ENCODE measurements around the gene AFF4.
"Not testable (repeated sequence)": the region's sequence is repeated elsewhere in the genome, so short reads cannot be mapped to it uniquely, and the experiment has no call there.

The AFF4 gene

GRCh38 chr5:132866342-132867045 lies 96.9 kb downstream of the AFF4 start, which contains the start of the genes GDF9 and UQCRQ:
Gene GDF9, minus strand, starts transcription at chr5:132866469. Its CDS starts 1,936 bp downstream, at chr5:132864533.
Gene UQCRQ, plus strand, starts transcription at chr5:132866642. Its CDS starts 240 bp downstream, at chr5:132866882.
- TF ChIP-seq ZNF274 (IDR thresholded peaks at IDR 0.05; ENCODE audit: low read depth, low read length) = no peak
- H3K4me3 ChIP-seq (ENCODE audit: low read length) = peak within 1 kb of the TSS; percentile 86

- peak overlapping the region; percentile 86; the same call in 1 of the 2 replicates for H3K4me3 ChIP-seq (ENCODE audit: low read length)
- no peak for TF ChIP-seq ZNF274 (IDR thresholded peaks at IDR 0.05; ENCODE audit: low read depth, low read length)
Measured at GRCh38 chr5:132865668-132866341, 97.6 kb downstream of the AFF4 start.

- no peak for TF ChIP-seq ZNF274 (IDR thresholded peaks at IDR 0.05; ENCODE audit: low read depth, low read length)
- H3K4me3 ChIP-seq (ENCODE audit: low read length) = no peak overlapping the region
Measured at GRCh38 chr5:132860742-132861141, 102.7 kb downstream of the AFF4 start.

- H3K4me3 ChIP-seq (ENCODE audit: low read length) = no peak overlapping the region
Measured at GRCh38 chr5:132859889-132860437, 103.5 kb downstream of the AFF4 start.

GRCh38 chr5:132856011-132856410 lies 107.4 kb downstream of the AFF4 start:
- H3K4me3 ChIP-seq (ENCODE audit: low read length) = no peak overlapping the region
- TF ChIP-seq ZNF274 (IDR thresholded peaks at IDR 0.05; ENCODE audit: low read depth, low read length) = no peak

More at GRCh38 chr5:132859889-132860437, 103.5 kb downstream of the AFF4 start:
- no peak for TF ChIP-seq ZNF274 (IDR thresholded peaks at IDR 0.05; ENCODE audit: low read depth, low read length)

GRCh38 chr5:132854992-132855391 lies 108.4 kb downstream of the AFF4 start:
- H3K4me3 ChIP-seq (ENCODE audit: low read length) = not testable (repeated sequence)

- no peak for TF ChIP-seq ZNF274 (IDR thresholded peaks at IDR 0.05; ENCODE audit: low read depth, low read length)
- no peak overlapping the region for H3K4me3 ChIP-seq (ENCODE audit: low read length)
Measured at GRCh38 chr5:132854301-132854700, 109.1 kb downstream of the AFF4 start.

GRCh38 chr5:132853790-132854189 lies 109.6 kb downstream of the AFF4 start:
- no peak for TF ChIP-seq ZNF274 (IDR thresholded peaks at IDR 0.05; ENCODE audit: low read depth, low read length)

GRCh38 chr5:132853323-132853722 lies 110.1 kb downstream of the AFF4 start:
- H3K4me3 ChIP-seq (ENCODE audit: low read length) = no peak overlapping the region
- TF ChIP-seq ZNF274 (IDR thresholded peaks at IDR 0.05; ENCODE audit: low read depth, low read length) = no peak

More at GRCh38 chr5:132853790-132854189, 109.6 kb downstream of the AFF4 start:
- no peak overlapping the region for H3K4me3 ChIP-seq (ENCODE audit: low read length)

GRCh38 chr5:132850066-132850465 lies 113.4 kb downstream of the AFF4 start:
- H3K4me3 ChIP-seq (ENCODE audit: low read length) = no peak overlapping the region
- TF ChIP-seq ZNF274 (IDR thresholded peaks at IDR 0.05; ENCODE audit: low read depth, low read length) = no peak

- no peak for TF ChIP-seq ZNF274 (IDR thresholded peaks at IDR 0.05; ENCODE audit: low read depth, low read length)
- H3K4me3 ChIP-seq (ENCODE audit: low read length) = no peak overlapping the region
Measured at GRCh38 chr5:132849347-132849746, 114.1 kb downstream of the AFF4 start.

GRCh38 chr5:132848270-132848669 lies 115.2 kb downstream of the AFF4 start:
- no peak overlapping the region for H3K4me3 ChIP-seq (ENCODE audit: low read length)
- no peak for TF ChIP-seq ZNF274 (IDR thresholded peaks at IDR 0.05; ENCODE audit: low read depth, low read length)

GRCh38 chr5:132841305-132841704 lies 122.1 kb downstream of the AFF4 start:
- H3K4me3 ChIP-seq (ENCODE audit: low read length) = no peak overlapping the region
- no peak for TF ChIP-seq ZNF274 (IDR thresholded peaks at IDR 0.05; ENCODE audit: low read depth, low read length)

GRCh38 chr5:132840896-132841295 lies 122.5 kb downstream of the AFF4 start:
- TF ChIP-seq ZNF274 (IDR thresholded peaks at IDR 0.05; ENCODE audit: low read depth, low read length) = no peak
- no peak overlapping the region for H3K4me3 ChIP-seq (ENCODE audit: low read length)

- TF ChIP-seq ZNF274 (IDR thresholded peaks at IDR 0.05; ENCODE audit: low read depth, low read length) = no peak
- no peak overlapping the region for H3K4me3 ChIP-seq (ENCODE audit: low read length)
Measured at GRCh38 chr5:132840313-132840712, 123.1 kb downstream of the AFF4 start.

All from GM08714 (cell line).